Transverse colon (tissue), 4 donors: ENCODE measurements around the gene TMEM270. TPM values are rescaled to one million over a fixed set of nuclear protein-coding genes. Genes with fewer than 3 reads are reported as not detected.
A peak's percentile ranks its signal among the peaks of the same experiment; 100 is the strongest.

ENCODE experiments used
- DNase-seq: peaks from one replicate; pipeline ENCODE4 v3.0.0-alpha.2; 2019
- H3K27ac ChIP-seq, 4 donors: fragments of 200-600 bp; sonication (generic); 2 replicates each; pipeline ENCODE4 v1.5.1; 2016 to 2018; ENCODE audit warnings: inconsistent platforms in 4 of 4
- H3K27me3 ChIP-seq: fragments of 200-600 bp; sonication (generic); 2 replicates; pipeline ENCODE4 v1.5.1; 2017; ENCODE audit warnings: inconsistent platforms
- H3K36me3 ChIP-seq, 4 donors: fragments of 200-600 bp; sonication (generic); 2 replicates each; pipeline ENCODE4 v1.5.1; 2017 to 2019; ENCODE audit warnings: inconsistent platforms in 4 of 4
- H3K4me1 ChIP-seq, 4 donors: fragments of 200-600 bp; sonication (generic); 2 replicates each; pipeline ENCODE4 v1.5.1; 2017 to 2020; ENCODE audit warnings: inconsistent platforms in 4 of 4
- H3K4me3 ChIP-seq, 4 donors: fragments of 200-600 bp; sonication (generic); 1 replicate in 1 of 4; 2 replicates in 3 of 4; pipeline versions ENCODE4 v1.5.1 to v1.6.1; 2017 to 2019; ENCODE audit warnings: inconsistent platforms in 4 of 4
- H3K9me3 ChIP-seq, 2 donors: fragments of 200-600 bp; sonication (generic); 2 replicates each; pipeline ENCODE4 v1.5.1; 2017 to 2019; ENCODE audit warnings: inconsistent platforms in 2 of 2
- CTCF ChIP-seq, 5 experiments: fragments of 200-600 bp in 3 of 5; fragments of 450-650 bp in 2 of 5; sonication (generic) in 3 of 5; IDR thresholded peaks; 1 replicate in 2 of 5; 2 replicates in 3 of 5; pipeline ENCODE4 v1.5.1; 2016 to 2017; ENCODE audit warnings: antibody characterized with exemption in 5 of 5, inconsistent platforms in 3 of 5, mild to moderate bottlenecking in 2 of 5, moderate library complexity in 1 of 5
- EP300 ChIP-seq: sonication (generic); formaldehyde crosslinking; IDR thresholded peaks from one replicate; pipeline ENCODE4 v1.6.1; 2017; ENCODE audit warnings: antibody characterized with exemption, low read depth
- POLR2A ChIP-seq: fragments of 450-650 bp; IDR thresholded peaks from one replicate; pipeline ENCODE4 v1.6.1; 2016; ENCODE audit warnings: antibody characterized with exemption, mild to moderate bottlenecking, moderate library complexity
- POLR2AphosphoS5 ChIP-seq, 3 donors: sonication (generic); formaldehyde crosslinking; IDR thresholded peaks; one replicate each; pipeline ENCODE4 v1.6.1; 2016; ENCODE audit warnings: antibody characterized with exemption in 3 of 3
- WGBS, 2 donors: methylation state at CpG; one replicate each; pipeline ENCODE4 v1.1.5; 2018; ENCODE audit warnings: low coverage in 1 of 2; 5-methylcytosine and 5-hydroxymethylcytosine counted together
- in situ Hi-C, 4 donors: fragments of 200-750 bp; cut with MboI; loops; one replicate each; pipeline versions ENCODE4 v1.15.0 to v1.15.1; 2017; ENCODE audit warnings: low sequenced_read_pairs in 3 of 4, low pct_ligation_motif_present in 1 of 4, low pct_unique_long_range_greater_than_20kb in 1 of 4
- intact Hi-C: fragments of 100-400 bp; cut with DNase I; formaldehyde crosslinking; loops from one replicate; pipeline ENCODE4 v1.15.1; 2023; ENCODE audit warnings: low total_unique reads
- total RNA-seq, 4 donors: library from RNA; depleted of rRNA; stranded (reverse); fragments of >200 nt; gene quantifications; one replicate each; pipeline ENCODE4 v1.1.0, GENCODE V29; 2016

The TMEM270 gene
- total RNA-seq, 4 donors from 2014 or later: not detected

- intact Hi-C loops: no loop called here
These were observed 24.5 kb downstream of the TMEM270 start for GRCh38 chr7:73885433-73885974.

GRCh38 chr7:73885975-73886798 is 25.2 kb downstream of the TMEM270 start:
- in situ Hi-C loops (loop anchor here in 1 of 4 donors (25.0 kb wide), 1 partner anchor 126 kb away; no protein-coding TSS in a partner anchor), intact Hi-C loops (no loop called here)
- Histone ChIP-seq H3K4me1 (peaks cover 6 to 16% (median 14%) of the 10 kb centered on the region in 4 donors), H3K4me3 (no peak overlapping the region), H3K27ac (peak overlapping the region; percentile 50 to 75 (median 60)), H3K9me3 (no peaks in the 10 kb centered on the region), H3K27me3 (no peaks in the 10 kb centered on the region), H3K36me3 (no peaks in the 10 kb centered on the region)
- peak; percentile 45 for DNase-seq
- TF ChIP-seq POLR2AphosphoS5 (IDR thresholded peaks at IDR 0.05) (peak in 1 of 3 donors; percentile 35), POLR2A (no peak)
- WGBS, 2 donors: 54 to 63% methylated on average over 5 to 25 of the region's 25 CpGs

More at GRCh38 chr7:73885433-73885974, 24.5 kb downstream of the TMEM270 start:
- no peaks in the 10 kb centered on the region for H3K27me3 ChIP-seq
- no peak overlapping the region for H3K4me3 ChIP-seq
- no peak for DNase-seq
- in situ Hi-C loops: loop anchor here in 1 of 4 donors (25.0 kb wide), 1 partner anchor 127 kb away; no protein-coding TSS in a partner anchor
- no peaks in the 10 kb centered on the region for H3K9me3 ChIP-seq
- 85% methylated on average over 3 of the region's 3 CpGs; no CpG with 5 or more reads in 1 of the 2 donors for WGBS, 2 donors
- H3K4me1 ChIP-seq: peaks cover 6 to 20% (median 18%) of the 10 kb centered on the region in 4 donors
- TF ChIP-seq EP300 (no peak), POLR2A (no peak), POLR2AphosphoS5 (IDR thresholded peaks at IDR 0.05) (no peak), CTCF (IDR thresholded peaks at IDR 0.05) (no peak)
- H3K27ac ChIP-seq: peak overlapping the region in 1 of 4 donors; percentile 57
- no peaks in the 10 kb centered on the region for H3K36me3 ChIP-seq

GRCh38 chr7:73887762-73888161 is 26.8 kb downstream of the TMEM270 start:
- H3K4me3 ChIP-seq: no peak overlapping the region
- no peak overlapping the region for H3K27ac ChIP-seq
- DNase-seq: no peak
- no peaks in the 10 kb centered on the region for H3K27me3 ChIP-seq
- 80% methylated on average over 1 to 5 of the region's 5 CpGs for WGBS, 2 donors
- no peaks in the 10 kb centered on the region for H3K36me3 ChIP-seq
- peaks cover 6 to 12% (median 10%) of the 10 kb centered on the region in 4 donors for H3K4me1 ChIP-seq
- in situ Hi-C loops: loop anchor here in 1 of 4 donors (25.0 kb wide), 1 partner anchor 125 kb away; no protein-coding TSS in a partner anchor
- no peaks in the 10 kb centered on the region for H3K9me3 ChIP-seq
- no peak for TF ChIP-seq EP300
- no peak for TF ChIP-seq POLR2A
- TF ChIP-seq CTCF (IDR thresholded peaks at IDR 0.05): no peak
- no peak for TF ChIP-seq POLR2AphosphoS5 (IDR thresholded peaks at IDR 0.05)
- intact Hi-C loops: no loop called here

- TF ChIP-seq CTCF (IDR thresholded peaks at IDR 0.05) (no peak), EP300 (no peak), POLR2AphosphoS5 (IDR thresholded peaks at IDR 0.05) (no peak)
- no peaks in the 10 kb centered on the region for H3K36me3 ChIP-seq
- intact Hi-C loops (no loop called here), in situ Hi-C loops (loop anchor here in 1 of 4 donors (25.0 kb wide), 1 partner anchor 123 kb away; no protein-coding TSS in a partner anchor)
- no peak for DNase-seq
- H3K4me3 ChIP-seq: no peak overlapping the region
- peaks cover 9 to 23% (median 21%) of the 10 kb centered on the region in 4 donors for H3K4me1 ChIP-seq
- H3K27ac ChIP-seq: no peak overlapping the region
- WGBS, 2 donors: 83 to 89% methylated on average over 2 to 6 of the region's 6 CpGs
- no peaks in the 10 kb centered on the region for H3K9me3 ChIP-seq
- H3K27me3 ChIP-seq: no peaks in the 10 kb centered on the region
These were observed 28.0 kb downstream of the TMEM270 start for GRCh38 chr7:73888959-73889358.
